GM21786 (cell line): ENCODE measurements around the gene IQCH.
"Not testable (repeated sequence)": the region's sequence is repeated elsewhere in the genome, so short reads cannot be mapped to it uniquely, and the experiment has no call there.

Experiments
- ATAC-seq: cut with Tn5 transposase; IDR thresholded peaks from one replicate; pipeline ENCODE4 v1.9.1; 2021; ENCODE audit not compliant: unreplicated experiment

The IQCH gene

DNA sequence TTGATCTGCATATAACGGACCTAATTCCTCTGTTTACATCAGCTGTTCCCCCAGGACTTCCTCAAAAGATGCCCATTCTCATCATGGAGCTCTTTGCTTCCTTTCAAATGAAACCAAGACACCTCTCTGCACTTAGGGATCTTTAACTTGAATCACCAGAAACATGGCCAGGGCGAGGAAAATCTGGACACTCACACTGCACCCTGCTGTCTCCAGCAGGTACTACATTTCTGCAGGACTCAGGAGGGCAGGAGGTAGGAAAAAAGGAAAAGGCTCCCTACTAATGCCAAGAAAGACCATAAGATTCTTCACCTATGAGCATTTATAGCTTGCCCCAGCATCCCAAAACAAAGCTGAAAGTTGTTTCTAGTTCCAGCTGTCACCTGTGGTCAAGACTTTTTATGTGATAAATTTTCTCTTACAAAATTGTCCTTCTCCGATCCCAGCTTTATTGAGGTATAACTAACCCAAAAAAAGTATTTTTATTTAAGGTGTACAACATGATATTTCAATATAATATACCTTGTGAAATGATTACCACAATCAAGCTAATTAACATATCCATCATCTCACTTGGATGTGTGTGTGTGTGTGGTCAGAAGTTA is 179.0 kb downstream of the IQCH start:
- ATAC-seq = no peak

DNA sequence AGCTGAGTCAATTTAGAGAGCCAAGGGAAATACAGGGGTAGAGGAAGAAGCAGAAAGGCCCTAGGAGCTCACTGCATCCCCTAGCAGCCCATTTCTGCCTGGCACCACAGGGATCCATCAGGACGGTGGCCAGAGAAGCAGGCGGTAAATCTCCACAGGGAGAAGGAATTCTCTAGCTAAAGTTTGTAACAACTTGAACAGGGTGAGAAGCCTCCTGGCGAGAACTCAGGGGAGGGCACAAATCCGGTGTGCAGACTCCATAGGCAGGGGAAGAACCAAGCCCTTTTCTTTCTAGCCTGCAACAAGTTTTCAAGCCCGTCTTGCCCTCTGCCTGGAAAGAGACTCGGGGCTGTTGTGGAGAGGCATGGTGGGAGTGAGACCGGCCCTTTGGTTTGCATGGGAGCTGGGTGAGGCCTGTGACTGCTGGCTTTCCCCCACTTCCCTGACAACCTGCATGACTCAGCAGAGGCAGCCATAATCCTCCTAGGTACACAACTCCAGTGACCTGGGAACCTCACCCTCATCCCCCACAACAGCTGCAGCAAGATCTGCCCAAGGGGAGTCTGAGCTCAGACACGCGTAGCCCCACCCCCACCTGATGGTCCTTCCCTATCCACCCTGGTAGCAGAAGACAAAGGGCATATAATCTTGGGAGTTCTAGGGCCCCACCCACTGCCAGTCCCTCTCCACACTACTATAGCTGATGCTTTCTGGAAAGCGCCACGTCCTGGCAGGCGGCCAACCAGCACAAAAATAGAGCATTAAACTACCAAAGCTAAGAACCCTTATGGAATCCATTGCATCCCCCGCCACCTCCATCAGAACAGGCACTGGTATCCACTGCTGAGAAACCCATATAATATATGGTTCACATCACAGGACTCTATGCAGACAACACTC is 182.0 kb downstream of the IQCH start:
- ATAC-seq = not testable (repeated sequence)

DNA sequence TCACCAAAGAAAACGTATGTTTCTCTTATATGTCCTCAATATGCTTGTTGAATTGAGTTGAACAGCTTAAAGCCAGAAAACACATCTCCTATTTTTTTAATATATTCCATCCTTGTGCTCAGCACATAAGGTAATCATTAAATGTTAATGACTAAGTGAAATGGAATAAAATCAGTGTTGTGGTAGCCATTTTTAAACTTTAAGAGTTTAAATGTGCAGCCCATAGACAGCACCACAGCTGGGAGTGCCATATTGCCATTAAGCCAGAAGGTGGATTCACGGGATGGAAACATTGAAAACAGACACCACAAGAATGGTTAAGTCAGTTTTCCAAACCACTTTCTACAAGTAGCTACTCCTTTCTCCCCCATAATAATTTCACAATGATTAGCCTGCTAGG is 189.5 kb downstream of the IQCH start:
- no peak for ATAC-seq

DNA sequence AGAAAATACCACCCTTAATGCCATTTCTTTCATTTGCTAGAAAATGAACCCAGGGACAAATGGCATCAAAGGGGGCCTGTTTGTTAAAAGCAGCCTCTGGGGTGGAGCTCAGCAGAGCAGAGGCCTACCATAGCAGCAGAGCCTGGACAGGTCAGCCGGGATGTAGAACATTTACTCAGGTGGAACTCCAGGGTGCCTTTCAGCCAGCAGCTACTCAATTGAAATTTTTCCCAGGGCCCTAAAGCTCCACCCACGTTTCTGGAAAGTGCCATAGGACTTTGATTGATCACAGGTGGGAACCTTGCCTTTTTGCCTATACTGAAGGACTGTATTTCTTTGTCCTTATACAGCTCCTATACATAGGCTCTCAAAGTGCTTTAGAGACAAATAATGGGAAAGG is 191.9 kb downstream of the IQCH start:
- no peak for ATAC-seq

DNA sequence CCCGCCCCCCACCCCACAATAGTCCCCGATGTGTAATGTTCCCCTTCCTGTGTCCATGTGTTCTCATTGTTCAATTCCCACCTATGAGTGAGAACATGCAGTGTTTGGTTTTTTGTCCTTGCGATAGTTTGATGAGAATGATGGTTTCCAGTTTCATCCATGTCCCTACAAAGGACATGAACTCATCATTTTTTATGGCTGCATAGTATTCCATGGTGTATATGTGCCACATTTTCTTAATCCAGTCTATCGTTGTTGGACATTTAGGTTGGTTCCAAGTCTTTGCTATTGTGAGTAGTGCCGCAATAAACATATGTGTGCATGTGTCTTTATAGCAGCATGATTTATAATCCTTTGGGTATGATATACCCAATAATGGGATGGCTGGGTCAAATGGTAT is 193.8 kb downstream of the IQCH start:
- ATAC-seq = not testable (repeated sequence)

DNA sequence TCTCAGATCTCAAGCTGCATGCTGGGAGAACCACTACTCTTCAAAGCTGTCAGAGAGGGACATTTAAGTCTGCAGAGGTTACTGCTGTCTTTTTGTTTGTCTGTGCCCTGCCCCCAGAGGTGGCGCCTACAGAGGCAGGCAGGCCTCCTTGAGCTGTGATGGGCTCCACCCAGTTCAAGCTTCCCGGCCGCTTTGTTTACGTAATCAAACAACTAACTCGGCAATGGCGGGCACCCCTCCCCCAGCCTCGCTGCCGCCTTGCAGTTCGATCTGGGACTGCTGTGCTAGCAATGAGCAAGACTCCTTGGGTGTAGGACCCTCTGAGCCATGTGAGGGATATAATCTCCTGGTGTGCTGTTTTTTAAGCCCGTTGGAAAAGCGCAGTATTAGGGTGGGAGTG is 199.1 kb downstream of the IQCH start:
- ATAC-seq = not testable (repeated sequence)

DNA sequence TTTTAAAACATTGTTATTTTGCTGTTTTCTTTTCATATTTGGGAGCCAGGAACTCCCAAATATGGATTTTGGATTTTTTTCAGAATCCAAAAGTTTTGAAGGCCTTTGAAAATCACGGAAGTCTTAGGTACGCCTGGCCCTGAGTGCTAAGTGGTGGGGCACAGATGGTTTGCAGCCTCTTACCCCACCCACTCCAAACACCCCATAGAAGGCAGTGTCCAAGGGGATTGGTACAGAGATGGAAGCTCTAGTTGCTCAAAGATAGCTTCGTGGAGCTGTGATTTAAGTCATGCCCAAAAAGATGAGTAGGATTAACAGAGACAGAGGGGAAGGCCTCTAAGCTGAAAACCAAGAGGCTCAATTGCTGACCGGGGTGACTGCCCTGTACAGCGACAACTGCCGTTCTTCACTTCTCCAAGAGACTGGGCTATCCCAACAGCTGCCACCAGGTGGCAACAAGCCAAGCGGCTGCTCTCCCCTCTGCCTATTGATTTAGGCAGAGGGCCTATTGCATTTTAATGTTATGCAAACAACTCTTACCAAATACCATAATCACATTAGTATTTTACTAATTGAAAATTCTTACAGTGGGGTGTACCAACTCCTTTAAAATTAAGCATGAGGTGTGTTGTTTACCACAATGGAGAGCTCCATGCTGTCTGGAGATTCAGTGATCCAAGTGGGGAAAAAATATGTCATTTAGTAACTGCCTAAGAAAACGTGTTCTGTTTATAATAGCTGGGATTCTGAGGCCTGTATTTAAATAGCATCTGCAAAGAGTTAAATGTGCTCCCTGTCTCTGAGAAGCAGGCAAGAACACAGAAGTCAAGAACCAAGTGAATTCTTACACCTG is 202.3 kb downstream of the IQCH start:
- no peak for ATAC-seq

DNA sequence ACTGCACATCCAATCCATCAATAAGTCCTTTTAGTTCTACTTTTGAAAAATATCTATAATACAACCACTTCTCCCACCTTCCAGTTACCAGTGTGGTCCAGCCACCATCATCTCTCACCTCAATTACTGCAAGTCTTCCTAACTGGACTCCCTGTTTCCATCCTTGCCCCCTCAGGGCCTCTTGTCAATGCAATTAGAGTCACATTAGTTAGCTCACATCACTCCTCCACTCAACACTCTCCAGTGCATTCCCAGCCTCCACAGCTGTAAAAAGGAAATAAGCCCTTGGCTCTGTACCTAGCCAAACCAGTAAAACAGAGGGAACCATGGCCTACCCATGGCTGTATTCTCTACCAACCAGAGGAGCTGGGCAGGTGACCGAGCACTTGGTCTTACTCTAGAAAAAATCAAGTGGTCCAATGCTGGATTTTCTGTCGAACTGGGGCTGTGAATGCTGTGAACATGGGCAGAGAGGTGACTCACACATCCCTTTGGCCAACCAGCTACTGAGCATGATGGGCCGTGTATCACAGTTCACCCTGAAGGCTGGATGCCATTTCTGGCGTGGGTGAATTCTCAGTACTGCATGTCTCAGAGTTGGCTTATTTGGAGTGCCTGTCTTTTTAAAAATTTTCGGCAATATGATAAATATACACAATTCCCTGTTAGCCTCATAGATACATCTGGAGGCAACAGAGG is 203.9 kb downstream of the IQCH start:
- ATAC-seq = no peak

DNA sequence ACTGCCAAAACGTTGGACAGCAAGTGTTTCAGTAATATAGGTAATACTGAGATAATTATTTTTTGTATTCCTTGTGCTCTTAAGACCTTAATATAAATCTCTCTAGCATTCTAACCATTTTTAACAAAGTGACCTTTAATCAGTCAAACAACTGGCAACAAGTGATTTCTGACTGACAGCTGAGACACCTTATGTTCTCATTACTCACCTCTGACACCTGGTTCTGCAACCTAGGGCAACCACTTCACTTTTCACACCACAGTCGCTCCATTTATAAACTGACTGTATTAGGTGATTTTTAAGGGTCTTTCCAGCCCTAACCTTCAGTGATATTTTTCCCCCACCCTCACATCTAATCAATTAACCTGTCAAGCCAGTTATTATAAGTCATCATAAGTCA is 205.9 kb downstream of the IQCH start:
- ATAC-seq = no peak

DNA sequence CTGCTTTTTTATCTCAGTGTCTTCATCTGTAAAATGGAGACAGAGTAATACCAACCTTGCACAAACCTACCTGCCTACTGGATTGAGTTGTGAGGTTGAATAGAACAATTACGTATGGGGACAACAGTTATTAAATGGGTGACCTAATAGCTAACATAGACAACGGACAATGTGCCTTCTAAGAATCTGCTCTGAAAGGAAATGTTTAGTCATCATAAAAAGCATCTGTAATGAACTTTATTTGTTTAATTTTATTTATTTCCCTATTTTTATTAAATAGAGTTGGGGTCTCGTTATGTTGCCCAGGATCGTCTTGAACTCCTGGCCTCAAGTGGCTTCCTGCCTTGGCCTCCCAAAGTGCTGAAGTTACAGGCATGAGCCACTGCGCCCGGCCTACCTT is 207.1 kb downstream of the IQCH start:
- no peak for ATAC-seq

DNA sequence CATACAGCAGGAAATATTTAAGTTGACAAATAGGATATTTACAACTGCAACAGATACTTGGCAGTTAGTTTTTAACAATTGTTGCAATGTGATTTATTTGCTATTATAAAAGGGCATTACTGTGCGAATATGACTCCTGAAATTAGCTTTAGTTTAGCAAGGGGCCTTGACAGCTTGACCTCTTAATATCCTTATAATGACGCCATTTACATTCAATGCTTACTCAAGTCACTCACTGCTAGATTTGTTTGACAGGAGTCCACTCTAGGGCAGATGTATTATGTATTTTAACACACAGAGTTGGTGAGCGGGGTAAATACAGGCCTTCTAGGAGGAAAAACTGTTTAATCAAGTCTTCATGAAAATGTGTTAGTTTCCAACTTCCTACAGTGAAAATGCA is 208.3 kb downstream of the IQCH start:
- ATAC-seq = no peak

DNA sequence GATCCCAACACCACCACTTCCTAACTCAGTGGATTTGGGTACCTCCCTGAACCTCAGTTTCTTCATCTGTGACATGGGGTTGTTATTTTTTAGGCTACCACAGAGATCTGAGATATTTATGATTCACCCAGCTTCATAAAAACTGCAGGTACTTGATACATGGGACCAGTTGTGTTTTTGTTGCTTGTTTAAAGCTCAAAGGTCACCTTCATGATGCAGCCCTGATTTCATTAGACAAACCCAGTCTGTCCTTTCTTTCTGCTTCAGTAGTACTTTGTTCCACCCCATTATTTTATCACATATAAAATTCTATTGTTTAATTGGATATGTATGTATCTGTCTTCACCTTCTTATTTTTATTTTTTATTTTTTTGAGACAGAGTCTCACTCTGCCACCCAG is 208.9 kb downstream of the IQCH start:
- ATAC-seq = no peak

DNA sequence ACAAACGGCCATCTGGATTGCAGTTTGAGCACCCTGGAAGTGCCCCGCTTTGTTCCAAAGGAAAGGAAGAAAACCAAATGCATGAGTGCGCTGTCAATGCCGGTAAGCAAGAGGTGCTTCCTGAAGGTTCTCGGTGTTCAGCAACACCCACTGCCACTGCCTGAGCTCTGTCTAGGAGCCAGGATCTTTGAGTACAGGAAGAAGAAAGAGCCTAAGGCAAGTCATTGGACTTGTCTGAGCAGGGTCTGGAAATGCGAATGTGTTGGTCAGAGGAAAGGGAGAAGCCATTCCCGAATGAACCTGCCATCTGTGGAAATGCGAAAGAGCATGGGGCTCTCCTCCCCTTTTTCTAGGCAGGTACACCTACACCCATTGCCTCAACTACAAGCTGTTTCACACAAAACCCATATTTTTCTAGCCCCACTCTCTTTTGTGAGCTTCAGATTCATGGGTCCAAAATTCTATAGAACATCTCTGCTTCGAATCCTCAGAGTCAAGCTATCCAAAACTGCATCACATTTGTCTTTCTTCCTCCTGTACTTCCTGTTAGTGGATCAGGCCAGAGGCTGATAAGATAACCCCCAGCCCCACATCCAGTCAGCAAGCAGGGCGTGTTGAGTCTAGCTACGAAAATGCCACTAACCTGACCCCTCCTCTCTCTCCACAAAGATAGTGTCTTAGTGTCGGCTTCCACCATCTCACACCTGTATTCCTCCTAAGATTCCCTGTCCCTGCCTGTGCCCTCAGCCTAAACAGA is 210.8 kb downstream of the IQCH start:
- no peak for ATAC-seq

DNA sequence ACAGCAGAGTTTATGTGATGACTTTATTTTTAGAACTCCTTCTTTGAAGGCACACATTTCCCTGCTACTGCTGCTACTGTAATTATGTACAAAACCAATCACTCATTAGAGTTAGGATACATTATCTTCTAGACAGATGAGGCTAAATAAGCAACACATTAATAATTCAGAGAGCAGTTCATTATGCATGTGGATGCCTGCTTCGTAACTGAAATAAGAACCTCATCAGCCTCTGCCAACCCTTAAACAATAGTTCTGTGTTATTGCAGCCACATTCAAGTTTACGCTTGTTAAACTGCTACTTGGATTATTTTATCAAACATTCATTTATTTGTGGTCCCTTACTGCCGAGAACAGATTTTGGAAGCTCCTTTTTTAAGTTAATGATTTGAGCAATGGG is 213.8 kb downstream of the IQCH start:
- ATAC-seq = no peak

DNA sequence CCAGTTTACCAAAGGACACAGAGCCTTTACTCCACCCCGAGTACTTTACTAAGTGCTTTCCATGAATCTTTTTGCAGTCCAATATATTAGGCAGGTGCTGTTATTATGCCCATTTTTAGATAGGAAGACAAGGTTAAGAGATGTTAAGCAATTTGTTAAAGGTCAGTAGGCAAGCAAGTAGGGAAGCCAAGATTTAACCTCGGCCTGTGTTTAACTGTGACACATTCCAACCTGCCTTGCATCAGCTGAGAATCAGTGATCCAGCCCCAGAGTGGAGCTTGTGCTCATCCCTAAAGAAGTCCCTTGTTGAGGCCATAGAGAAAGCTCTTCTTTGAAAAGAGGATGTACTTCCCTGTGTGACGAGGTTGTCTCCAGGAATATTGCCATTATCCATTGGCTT is 215.1 kb downstream of the IQCH start:
- ATAC-seq = no peak

DNA sequence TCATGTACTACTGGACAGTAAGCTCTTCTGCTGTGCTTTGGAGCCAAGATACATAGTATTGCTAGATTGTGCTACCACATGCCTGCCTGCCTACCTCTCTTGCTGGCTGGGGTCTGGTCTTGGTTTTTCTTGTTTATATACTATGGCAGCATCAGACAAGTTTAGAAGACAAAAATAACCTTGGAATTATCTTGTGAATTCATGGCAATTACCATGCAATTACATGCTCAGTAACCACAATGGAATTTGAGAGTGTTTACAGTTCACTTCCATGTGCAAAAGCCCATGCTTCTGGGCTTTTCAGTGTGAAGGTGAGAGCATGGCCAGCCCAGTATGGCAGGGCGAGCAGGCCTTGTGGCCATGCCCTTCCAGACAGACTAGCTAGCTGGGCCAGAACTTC is 218.4 kb downstream of the IQCH start:
- ATAC-seq = no peak

DNA sequence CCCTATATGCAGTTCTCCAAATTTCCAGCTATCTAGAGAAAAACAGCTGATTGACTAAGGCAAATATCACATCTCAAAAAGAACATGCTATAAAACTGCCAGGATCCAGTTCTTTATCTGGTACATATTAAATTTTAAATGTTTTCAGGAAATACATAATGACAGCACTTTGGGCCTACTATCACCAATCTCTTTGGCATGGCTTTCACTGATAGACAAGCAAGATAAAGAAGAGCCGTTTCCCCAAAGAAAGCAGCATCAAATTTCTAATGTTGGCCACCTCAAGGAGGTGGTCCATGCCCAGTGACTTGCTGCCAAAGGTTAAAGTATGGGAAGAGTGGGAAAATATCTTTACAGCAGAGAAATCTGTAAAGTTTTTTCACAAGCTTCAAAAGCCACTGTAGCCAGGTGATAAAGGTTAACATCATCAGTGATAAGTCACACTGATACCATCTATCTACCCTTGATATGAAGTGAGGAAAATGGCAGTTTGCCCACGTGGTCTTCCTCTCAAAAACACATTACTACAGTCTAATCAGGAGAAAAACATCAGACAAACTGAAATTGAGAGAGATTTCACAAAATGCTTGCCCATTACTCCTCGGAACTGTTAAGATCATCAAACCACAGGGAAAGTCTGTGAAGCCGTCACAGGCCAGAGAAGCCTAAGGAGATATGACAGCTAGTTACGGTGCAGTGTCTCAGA is 220.0 kb downstream of the IQCH start:
- no peak for ATAC-seq

DNA sequence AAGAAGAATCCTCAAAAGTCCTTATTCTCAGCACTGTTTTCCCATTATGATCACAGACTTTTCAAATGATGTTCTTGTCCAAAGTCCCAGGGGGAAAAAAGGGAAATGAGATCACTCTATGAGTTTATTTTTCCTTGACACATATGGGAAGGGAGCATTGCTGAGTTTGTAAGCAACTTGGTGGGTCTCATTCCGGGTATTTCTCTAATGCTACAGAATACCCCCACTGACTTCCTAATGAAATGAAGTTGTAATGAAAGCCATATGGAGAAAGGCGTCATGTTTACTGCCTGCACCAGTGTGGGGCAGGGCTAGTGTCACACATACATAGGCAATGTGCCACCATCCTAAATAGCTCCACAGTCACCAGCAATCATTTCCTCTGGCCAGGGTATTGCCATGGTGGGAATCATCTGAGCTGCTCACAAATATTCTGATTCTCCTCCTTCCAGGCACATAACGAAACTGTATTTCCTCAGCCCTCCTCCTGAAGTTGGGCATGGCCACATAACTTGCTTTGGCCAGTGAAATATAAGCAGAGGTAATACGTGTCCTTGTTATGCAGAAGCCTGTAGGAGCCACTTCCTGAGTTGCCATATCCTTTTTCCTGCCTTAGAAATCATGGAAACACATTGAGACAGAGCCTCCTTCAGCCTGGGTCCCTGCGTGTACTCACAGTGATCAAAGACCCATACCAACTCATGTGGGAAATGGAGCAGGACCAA is 225.4 kb downstream of the IQCH start:
- ATAC-seq = no peak

DNA sequence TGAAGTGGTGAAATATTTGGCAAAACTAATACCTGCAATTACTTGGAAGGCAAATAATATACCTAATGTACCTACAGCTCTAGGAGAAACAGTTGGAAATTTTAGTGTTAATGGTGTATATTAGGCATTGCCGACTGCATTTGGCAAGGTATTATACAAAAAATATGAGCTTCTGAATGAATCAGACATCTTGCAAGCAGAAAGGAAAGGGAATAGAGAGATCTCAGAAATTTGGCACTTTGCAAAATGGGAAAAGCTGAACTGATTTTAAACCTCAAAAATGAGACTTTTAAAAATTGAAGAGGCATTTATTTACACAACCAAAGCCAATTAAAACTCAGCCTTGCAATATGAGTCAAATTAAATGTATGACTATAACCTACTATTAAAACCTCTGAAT is 226.2 kb downstream of the IQCH start:
- ATAC-seq = no peak
